HG03354 (cell line): ENCODE results near the gene ARHGAP32.
"Not testable (repeated sequence)": the region's sequence is repeated elsewhere in the genome, so short reads cannot be mapped to it uniquely, and the experiment has no call there.

Experiments used
- ATAC-seq: cut with Tn5 transposase; IDR thresholded peaks from one replicate; pipeline ENCODE4 v1.9.1; 2021; ENCODE audit warnings: mild to moderate bottlenecking; ENCODE audit not compliant: unreplicated experiment, poor library complexity, severe bottlenecking

ARHGAP32 gene

GRCh38 chr11:128920666-128921065 is 271.5 kb downstream of the ARHGAP32 start:
- ATAC-seq, result no peak

- ATAC-seq, result not testable (repeated sequence)
These were observed 272.5 kb downstream of the ARHGAP32 start for GRCh38 chr11:128919635-128920034.

GRCh38 chr11:128919216-128919615 is 272.9 kb downstream of the ARHGAP32 start:
- ATAC-seq, result no peak

GRCh38 chr11:128917144-128917724 is 274.9 kb downstream of the ARHGAP32 start:
- no peak for ATAC-seq

GRCh38 chr11:128916681-128917080 is 275.4 kb downstream of the ARHGAP32 start:
- ATAC-seq, result no peak

GRCh38 chr11:128916037-128916572 is 276.0 kb downstream of the ARHGAP32 start:
- ATAC-seq, result no peak

- ATAC-seq, result no peak
These were observed 277.0 kb downstream of the ARHGAP32 start for GRCh38 chr11:128915149-128915521.
